HG03457 (cell line): ENCODE data around the gene SLC45A2.

Experiments used
- ATAC-seq: cut with Tn5 transposase; IDR thresholded peaks from one replicate; pipeline ENCODE4 v1.9.1; 2021; ENCODE audit warnings: moderate number of reproducible peaks; ENCODE audit not compliant: unreplicated experiment

SLC45A2 gene

DNA sequence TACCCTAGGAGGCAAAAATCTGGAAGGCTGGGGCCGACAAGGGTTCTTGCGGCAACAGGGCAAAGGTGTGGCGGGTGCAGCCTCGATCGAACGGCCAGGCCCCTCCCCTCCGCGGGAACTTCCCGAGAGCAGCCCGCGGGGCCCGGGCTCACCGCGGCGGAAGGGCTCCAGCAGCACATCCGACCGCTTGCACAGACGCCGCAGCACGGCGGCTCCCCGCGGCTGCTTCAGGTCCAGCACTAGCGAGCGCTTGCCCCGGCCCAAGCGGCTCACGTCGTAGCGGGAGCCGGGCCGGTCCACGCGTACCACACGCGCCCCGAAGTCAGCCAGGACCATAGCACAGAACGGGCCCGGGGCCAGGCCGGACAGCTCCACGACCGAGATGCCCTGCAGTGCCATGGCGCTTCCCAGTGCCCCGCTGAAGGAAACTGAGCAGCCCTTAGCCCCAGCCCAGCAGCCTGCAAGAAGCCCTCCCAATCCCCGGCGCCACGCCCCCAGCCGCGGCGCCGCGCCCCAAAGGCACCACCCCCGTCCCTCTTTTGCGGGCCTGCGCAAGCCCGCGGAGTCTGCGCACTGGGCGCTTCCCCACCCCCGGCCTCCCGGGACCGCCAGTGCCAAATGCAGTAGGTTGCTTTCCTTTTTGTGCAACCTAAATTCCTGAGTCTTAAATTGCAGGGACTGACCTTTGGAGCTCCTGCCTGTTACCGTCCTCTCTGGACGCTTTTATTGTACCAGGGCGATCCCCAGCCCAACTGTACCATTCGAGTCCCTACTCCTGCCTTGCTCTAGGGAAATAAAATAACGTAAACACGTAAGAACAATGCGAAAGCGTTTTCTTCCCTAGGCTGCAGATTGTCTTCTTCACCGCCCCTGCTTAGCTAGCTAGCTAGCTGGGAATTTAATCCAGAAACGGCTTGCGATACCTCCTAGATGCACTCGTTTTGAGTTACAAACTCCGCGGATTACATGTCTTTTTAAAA lies 23.4 kb upstream of the SLC45A2 start, which contains the start of gene AMACR:
Gene AMACR (minus strand): TSS at position 430 of the 980 bp plus-strand sequence. CDS start 31 bp downstream, at position 399.
- ATAC-seq = peak; percentile 89

GRCh38 chr5:34007201-34007620 lies 22.7 kb upstream of the SLC45A2 start:
- no peak for ATAC-seq

DNA sequence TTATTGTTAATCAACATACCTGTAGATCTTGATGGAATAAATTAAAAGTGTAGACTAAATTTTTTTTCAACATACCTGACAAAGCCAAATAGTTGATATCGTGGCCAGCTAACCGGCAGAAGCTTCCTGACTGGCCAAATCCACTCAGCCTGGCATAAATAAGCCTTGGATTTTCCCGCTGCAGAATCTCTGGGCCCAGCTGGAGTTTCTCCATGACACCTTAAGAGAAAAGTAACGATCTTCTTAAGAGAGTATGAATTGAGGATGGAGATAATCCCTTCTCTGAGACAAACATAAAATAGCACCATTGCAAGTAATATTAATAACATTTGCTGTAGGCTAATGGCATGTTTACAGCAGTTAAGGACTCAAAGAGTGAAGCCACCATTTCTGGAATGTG lies 21.2 kb upstream of the SLC45A2 start:
- no peak for ATAC-seq

DNA sequence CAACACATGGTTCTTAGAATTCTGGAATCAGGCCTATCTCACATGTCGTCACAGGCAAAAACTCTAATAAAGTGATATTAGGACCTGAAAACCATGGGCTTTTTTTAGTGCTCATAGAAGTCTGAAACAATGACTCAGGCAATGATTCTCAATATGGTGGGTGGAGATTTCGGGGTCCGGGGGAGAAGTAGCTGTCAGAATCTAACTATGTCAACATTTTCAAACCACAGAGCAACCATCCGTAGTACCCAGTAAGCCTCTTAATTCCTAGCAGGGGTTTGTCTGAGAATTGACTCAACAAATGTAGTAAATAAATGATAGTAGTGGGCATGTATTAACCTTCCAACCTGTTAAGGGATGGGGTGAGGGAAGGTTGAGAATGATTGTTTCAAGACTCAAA lies 20.7 kb upstream of the SLC45A2 start:
- no peak for ATAC-seq

- ATAC-seq = no peak
Observed at GRCh38 chr5:34003941-34004340, 19.4 kb upstream of the SLC45A2 start.

DNA sequence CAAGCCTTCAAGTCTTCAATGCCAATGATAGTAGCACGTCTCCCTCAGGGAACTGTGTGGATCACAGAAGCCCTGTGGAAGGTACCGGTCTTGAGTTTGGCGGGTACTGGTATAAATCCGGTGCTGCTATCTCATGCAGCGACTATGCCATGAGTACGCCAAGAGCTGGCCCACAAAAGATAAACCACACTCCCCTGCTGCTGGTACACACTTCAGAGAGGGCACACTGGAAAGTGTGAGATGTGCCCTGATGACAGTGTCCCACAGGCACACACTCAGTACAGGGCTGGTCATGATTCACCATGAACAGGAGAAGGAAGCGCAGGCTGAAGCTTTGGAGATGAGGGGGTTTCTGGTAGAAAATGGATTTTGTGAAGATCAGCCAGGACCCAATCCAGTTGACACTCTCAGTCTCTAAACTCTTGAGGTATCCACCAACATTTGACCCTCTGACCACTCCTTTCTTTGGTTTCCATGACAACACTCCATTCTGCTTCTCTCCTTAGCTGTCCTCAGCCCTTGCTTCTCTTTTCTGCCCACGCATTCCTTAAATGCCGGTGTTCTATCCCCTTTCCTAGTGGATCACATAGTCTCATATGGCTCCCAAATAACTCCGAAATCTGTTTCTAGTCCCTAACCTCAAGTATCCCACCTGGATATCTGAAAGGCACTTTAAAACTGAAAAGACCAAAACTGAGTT lies 18.3 kb upstream of the SLC45A2 start:
- ATAC-seq = no peak

DNA sequence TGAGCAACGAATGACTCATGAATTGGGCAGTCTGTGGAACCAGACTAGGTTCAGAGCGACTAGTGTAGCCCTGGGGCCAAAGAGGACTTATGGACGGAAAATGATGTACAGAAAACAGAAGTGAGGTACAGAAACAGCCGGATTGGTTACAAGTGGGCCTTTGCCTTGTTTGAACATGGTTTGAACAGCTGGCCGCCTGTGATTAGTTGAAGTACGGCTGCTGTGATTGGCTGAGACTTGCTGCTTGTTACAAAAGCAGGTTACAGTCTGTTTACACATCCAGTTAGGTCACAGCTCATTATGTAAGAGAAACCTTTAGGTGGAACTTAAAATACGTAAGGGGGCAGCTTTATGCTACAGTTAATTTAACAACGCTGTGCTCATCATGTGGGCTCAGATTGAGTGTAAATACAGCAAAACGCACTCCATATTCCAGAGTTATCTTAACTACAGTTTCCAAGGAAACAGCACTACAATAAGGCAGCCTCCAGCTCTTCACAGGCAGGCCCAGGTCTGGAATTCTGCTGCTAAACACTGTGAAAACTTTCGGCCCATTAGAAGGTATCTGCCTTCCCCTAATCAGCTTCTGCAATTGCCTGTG lies 16.8 kb upstream of the SLC45A2 start:
- no peak for ATAC-seq

GRCh38 chr5:33999978-34000377 lies 15.5 kb upstream of the SLC45A2 start:
- no peak for ATAC-seq

DNA sequence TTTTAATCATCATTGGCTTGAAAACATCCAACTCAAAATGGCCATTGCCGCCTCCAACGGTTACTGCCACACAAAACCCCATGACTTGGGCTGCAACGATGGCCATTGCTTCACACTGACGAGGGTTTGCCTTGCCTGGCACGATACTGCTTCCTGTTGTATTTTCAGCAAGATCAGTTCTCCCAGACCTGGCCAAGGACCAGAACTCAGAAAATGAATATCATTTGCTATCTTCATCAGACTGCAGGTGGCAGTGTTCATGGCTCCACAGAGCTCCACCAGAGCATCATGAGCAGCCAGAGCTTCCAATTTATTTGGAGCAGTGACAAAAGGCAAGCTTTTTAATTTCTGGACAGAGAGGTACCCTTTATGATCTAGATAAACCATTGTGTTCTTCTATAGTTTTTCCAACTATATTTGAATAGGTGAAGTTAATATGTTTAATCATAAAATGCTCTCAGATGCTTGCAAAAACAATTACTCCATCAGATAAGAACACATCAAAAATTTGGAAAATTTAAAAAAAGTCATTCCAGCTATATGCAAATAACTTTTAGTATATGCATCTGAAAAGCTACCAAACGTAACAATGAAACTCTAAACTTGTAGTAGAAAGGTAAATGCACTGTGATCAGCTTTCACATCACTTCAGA lies 13.0 kb upstream of the SLC45A2 start:
- ATAC-seq = no peak

DNA sequence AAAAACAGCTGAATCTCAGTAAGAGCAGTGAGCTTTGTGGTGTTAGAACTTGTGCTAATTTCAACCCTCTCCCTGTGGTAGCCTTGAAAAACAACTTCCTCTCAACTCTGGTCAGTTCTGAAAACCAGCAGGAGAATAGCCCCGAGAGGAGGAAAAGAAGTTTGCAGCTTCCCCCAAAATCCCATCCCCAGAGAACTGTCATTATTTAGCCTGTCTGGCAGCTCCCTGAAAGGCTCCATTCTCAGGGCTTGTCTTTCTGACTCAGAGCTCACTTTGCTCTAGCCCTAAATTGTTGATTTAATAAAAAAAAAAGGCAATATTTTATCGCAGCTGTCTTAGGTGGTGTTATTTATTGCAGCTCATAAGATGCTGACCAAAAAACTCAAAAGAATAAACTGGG lies 11.4 kb upstream of the SLC45A2 start:
- ATAC-seq = no peak

- ATAC-seq = no peak
Observed at GRCh38 chr5:33994845-33995244, 10.4 kb upstream of the SLC45A2 start.

DNA sequence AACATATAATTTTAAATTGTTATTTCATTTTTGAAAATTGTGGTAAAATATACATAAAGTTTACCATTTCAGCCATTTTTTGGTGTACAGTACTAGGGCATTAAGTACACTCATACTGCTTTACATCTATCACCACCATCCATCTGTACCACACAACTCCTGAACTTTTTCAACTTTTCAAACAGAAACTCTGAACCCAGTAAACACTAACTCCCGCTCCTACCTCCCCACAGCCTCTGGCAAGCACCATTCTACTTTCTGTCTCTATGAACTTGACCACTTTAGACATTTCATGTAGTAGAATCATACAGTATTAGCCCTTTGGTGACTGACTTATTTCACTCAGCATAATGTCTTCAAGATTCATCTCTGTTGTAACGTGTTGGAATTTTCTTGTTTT lies 8.4 kb upstream of the SLC45A2 start:
- no peak for ATAC-seq

DNA sequence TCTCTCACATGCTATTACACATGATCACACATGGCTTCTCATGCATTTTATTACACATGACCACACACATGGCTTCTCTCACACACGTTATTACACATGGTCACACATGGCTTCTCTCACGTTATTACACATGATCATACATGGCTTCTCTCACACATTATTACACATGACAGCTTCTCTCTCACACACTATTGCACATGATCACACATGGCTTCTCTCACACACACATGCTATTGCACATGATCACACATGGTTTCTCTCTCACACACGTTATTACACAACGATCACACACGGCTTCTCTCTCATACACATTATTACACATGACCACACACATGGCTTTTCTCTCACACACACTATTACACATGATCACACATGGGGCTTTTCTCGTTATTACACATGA lies 954 bp upstream of the SLC45A2 start:
- ATAC-seq = no peak

DNA sequence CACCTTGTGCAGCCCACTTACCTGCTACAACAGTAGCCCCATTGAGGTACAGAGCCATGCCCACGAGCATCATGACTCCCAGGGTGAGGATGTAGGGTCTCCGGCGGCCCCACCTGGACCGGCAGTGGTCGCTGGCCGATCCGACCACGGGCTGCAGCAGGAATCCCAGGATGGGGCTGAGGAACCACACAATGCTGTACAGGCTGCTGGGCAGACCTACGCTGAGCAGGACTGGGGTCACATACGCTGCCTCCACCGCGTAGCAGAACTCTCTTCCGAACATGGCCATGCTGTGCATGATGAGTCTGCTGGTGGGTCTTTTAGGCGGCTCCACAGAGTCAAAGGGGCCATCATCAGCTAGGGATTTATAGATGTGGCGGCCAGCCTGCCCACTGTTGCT lies 315 bp downstream of the SLC45A2 start:
- no peak for ATAC-seq

- ATAC-seq = no peak
Observed at GRCh38 chr5:33981408-33982162, 2.9 kb downstream of the SLC45A2 start.

DNA sequence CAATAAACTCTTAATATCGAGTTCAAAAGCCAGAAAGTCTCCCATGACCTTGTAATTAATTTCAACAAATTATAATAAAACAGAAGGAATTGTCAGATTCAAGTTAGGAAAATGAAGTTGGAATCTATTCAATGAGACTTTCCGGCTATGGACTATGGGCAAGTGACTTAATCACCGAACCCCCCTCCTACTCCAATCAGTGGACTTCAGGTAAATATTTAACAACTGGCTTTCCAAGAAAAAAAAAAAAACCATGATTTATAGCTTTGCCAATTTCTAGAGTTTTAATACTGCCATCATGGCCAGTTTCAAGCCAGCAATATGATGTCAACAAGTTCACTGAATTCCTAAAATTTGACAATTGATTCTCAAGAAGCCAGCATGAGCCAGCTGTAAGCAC lies 4.5 kb downstream of the SLC45A2 start:
- no peak for ATAC-seq

- ATAC-seq = no peak
Observed at GRCh38 chr5:33978306-33978705, 6.2 kb downstream of the SLC45A2 start.

DNA sequence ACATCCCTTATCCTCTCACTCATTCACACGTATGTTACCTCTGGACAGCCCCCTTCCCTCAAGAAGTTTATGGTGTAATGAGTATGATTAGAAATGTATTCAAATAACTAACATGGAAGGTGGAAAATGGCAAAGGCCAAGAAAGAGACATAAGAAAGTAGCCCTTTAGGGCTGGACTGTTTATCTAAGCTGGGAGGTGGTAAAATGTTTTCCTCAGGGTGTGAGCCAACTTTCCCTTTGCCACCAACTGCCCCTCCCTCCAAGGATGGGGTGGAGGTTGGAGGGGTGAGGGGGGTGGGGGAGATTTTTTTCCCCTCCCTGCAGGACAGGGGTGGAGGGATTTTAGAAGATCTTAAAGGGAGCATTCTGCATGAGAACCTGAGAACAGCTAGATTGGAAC lies 8.2 kb downstream of the SLC45A2 start:
- no peak for ATAC-seq

DNA sequence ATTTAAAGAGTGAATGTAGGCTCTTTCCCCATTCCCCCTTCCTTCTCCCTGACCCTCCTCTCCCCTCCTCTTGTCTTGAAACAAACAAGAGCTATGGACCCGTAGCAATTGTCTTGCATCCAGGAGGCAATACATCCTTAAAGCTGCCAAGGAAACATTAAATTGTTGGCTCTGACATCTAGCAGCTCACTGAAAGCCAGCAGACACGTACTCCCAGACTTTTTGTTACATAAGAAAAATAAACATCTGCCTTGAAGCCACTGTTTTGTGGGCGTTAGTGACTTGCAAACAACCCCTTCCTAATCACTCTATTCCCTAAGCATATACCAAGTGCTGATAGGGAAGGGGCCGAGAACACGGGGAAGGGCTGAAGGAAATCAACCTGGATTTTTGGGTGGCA lies 8.6 kb downstream of the SLC45A2 start:
- no peak for ATAC-seq

- ATAC-seq = no peak
Observed at GRCh38 chr5:33973271-33973670, 11.2 kb downstream of the SLC45A2 start.
